ENCODE measurements around the gene GRAMD1B. TPM values are rescaled to one million over a fixed set of nuclear protein-coding genes. Genes with fewer than 3 reads are reported as not detected.

GRAMD1B gene
- total RNA-seq, 4 donors from 2014 or later: 0.30 to 1.5 (median 0.68) TPM

DNA sequence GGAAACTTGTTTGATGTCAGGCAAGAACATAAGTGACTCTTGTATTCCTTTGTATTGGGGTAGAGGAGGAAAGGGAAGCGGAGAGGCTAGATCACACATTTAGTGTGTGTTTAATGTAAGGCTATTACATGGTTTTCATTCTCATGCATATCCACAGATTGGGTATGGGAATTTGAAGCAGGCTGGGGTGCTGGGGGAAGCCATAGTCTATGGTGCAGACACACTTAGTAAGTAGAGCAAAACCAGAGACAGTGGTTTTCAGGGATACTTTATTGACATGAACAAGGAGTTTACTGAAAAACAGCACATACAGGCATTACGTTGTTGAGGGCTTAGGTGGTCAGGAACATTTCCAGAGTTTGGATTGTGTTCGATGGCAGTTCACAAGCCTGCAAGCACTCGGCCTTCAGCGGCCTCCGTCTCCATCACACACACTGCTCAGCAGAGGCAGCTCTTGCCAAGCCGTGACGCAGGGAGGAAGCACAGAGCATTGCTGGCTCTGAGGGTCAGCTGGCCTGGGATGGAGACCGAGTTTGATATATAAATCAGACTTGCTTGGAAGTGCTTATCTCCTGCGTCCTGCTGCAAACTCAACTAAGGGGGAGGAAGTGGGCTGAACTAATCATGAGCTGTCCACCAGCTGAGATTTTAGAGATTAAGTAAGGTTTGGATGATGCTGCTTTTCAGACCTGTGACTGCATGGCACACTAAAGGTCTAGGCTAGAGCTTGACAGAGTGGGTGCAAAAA lies 199.0 kb downstream of the GRAMD1B start:
- intact Hi-C loops (cut with DNase I; ENCODE audit: low total_unique reads): no loop called here
- TF ChIP-seq CTCF (IDR thresholded peaks at IDR 0.05) (no peak), POLR2A (IDR thresholded peaks at IDR 0.05) (no peak)
- no peak overlapping the region for H3K4me3 ChIP-seq (ENCODE audit: low read depth, poor library complexity, severe bottlenecking)
- no peak for DNase-seq (ENCODE audit: low spot score in 2 of 2)
- WGBS, 2 donors: 63 to 74% methylated on average over 10 of the region's 10 CpGs

DNA sequence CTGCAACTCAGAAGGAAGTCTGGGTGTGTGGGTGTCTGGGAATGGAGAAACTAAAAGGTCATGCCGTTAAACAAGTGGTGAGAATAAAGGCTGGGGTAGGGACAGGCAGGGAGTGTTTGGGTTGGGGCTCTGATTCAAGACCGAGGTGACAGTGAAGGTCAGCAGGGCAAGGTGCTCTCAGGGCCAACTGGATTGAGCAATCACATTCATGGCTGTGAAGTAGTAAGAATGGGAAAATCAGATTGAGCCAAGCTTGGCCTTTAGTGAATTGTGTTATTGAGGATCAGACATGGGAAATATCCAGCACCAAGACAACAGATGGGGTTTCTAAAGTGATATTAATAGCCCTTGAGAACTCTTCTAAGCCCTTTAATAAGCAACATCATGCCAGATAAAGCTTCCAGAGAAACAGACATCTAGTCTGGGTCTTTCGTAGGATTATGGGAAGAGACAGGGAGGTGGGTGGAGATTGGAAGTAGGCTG lies 200.1 kb downstream of the GRAMD1B start:
- DNase-seq (ENCODE audit: low spot score in 2 of 2): no peak
- TF ChIP-seq CTCF (IDR thresholded peaks at IDR 0.05) (no peak), POLR2A (IDR thresholded peaks at IDR 0.05) (no peak)
- no peak overlapping the region for H3K4me3 ChIP-seq (ENCODE audit: low read depth, poor library complexity, severe bottlenecking)
- 63 to 65% methylated on average over 3 of the region's 3 CpGs for WGBS, 2 donors
- intact Hi-C loops (cut with DNase I; ENCODE audit: low total_unique reads): no loop called here

- no peak overlapping the region for H3K4me3 ChIP-seq (ENCODE audit: low read depth, poor library complexity, severe bottlenecking)
- intact Hi-C loops (cut with DNase I; ENCODE audit: low total_unique reads): loop anchor here (5.0 kb wide), 1 partner anchor 67 kb away; no protein-coding TSS in a partner anchor
- 76 to 80% methylated on average over 5 of the region's 5 CpGs for WGBS, 2 donors
- no peak for TF ChIP-seq POLR2A (IDR thresholded peaks at IDR 0.05)
- no peak for TF ChIP-seq CTCF (IDR thresholded peaks at IDR 0.05)
- no peak for DNase-seq (ENCODE audit: low spot score in 2 of 2)
Observed at GRCh38 chr11:123640029-123640428, 210.0 kb downstream of the GRAMD1B start.

DNA sequence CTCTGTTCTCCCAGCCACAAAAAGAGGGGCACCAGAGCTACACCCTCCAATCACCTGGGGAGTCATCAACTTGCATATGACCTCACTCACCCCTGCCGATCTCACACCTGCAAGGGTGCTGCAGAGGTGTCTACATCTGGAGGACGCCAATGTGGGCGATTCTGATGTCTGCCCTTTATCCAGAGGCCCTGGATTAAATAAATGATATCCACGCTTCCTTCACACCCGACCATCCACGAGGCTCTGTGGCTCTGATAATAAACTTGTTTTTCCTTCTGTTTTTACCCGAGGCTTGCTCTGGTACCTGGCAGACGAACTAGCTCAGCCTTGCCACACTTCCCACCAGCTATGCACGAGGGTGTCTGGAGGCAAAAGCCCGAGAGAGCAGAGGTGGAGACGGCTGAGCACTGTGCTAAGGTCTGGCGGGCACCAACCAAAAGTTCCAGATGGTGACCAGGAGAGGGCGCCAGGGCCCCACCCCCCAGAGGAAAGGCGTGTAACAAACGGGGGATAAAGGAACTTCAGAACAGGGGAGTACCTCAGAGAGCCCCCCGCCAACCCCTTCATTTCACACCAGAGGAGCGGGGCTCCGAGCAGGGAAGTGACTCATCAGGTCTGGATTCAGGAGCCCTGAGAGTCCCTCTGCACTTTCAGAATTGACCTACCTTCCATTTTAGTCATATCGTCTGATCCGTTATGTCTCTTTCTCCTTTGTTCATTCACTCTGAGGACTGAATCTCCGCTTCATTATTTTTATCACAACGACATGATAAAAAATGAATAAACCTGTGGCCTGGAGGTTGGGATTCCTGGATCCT lies 210.8 kb downstream of the GRAMD1B start:
- no peak for TF ChIP-seq CTCF (IDR thresholded peaks at IDR 0.05)
- no peak for TF ChIP-seq POLR2A (IDR thresholded peaks at IDR 0.05)
- H3K4me3 ChIP-seq (ENCODE audit: low read depth, poor library complexity, severe bottlenecking): no peak overlapping the region
- intact Hi-C loops (cut with DNase I; ENCODE audit: low total_unique reads): loop anchor here (5.0 kb wide), 1 partner anchor 66 kb away; no protein-coding TSS in a partner anchor
- no peak for DNase-seq (ENCODE audit: low spot score in 2 of 2)
- 24 to 29% methylated on average over 22 of the region's 22 CpGs for WGBS, 2 donors

- no peak for TF ChIP-seq CTCF (IDR thresholded peaks at IDR 0.05)
- TF ChIP-seq POLR2A (IDR thresholded peaks at IDR 0.05): no peak
- intact Hi-C loops (cut with DNase I; ENCODE audit: low total_unique reads): loop anchor here (5.0 kb wide), 1 partner anchor 66 kb away; no protein-coding TSS in a partner anchor
Observed at GRCh38 chr11:123641495-123641840, 211.4 kb downstream of the GRAMD1B start.

More at GRCh38 chr11:123641495-123641840, 211.4 kb downstream of the GRAMD1B start:
- WGBS, 2 donors: 67 to 72% methylated on average over 4 of the region's 4 CpGs
- no peak overlapping the region for H3K4me3 ChIP-seq (ENCODE audit: low read depth, poor library complexity, severe bottlenecking)
- DNase-seq (ENCODE audit: low spot score in 2 of 2): no peak
